ENCODE results near the gene SLC9A8.
"Not testable (repeated sequence)": the region's sequence is repeated elsewhere in the genome, so short reads cannot be mapped to it uniquely, and the experiment has no call there.

The SLC9A8 gene

GRCh38 chr20:49894073-49894470, 81.4 kb downstream of the SLC9A8 start:
- Histone ChIP-seq H3K4me3 (ENCODE audit: low read depth in 1 of 2, low read length in 2 of 2) (no peak overlapping the region), H3K27me3 (ENCODE audit: control insufficient read depth in 1 of 2, insufficient read depth in 2 of 2, low read length in 2 of 2) (no peaks in the 10 kb centered on the region), H3K9me3 (ENCODE audit: low read length) (no peaks in the 10 kb centered on the region), H3K36me3 (ENCODE audit: insufficient read depth, low read length) (no peaks in the 10 kb centered on the region), H3K4me1 (ENCODE audit: insufficient read depth, low read length) (no peaks in the 10 kb centered on the region), H3K9ac (ENCODE audit: low read length) (no peak overlapping the region), H3K27ac (ENCODE audit: low read depth, low read length) (no peak overlapping the region)

DNA sequence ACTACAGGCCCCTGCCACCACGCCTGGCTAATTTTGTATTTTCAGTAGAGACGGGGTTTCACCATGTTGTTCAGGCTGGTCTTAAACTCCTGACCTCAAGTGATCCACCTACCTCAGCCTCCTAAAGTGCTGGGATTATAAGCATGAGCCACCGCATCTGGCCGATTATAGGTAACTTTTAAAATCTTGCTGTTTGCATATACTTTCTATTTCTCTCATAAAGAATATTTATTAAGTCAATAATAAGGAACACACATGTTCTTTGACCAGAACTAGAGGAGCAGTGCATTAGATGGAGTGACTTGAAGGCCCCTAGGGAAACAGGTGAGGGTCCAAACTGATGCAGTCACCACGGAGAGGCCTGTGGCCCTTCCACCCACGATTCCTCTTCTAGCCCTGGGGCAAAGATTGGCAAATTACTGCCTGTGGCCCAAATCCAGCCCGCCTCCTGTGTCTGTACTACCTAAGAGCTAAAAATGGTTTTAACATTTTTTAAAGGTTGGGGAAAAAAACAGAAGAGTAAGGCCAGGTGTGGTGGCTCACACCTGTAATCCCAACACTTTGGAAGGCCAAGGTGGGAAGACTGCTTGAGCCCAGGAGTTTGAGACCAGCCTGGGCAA, 83.0 kb downstream of the SLC9A8 start:
- H3K27ac ChIP-seq (ENCODE audit: low read depth, low read length); H3K9ac ChIP-seq (ENCODE audit: low read length); H3K36me3 ChIP-seq (ENCODE audit: insufficient read depth, low read length); H3K4me1 ChIP-seq (ENCODE audit: insufficient read depth, low read length); H3K27me3 ChIP-seq (ENCODE audit: control insufficient read depth in 1 of 2, insufficient read depth in 2 of 2, low read length in 2 of 2); H3K9me3 ChIP-seq (ENCODE audit: low read length); H3K4me3 ChIP-seq (ENCODE audit: low read depth in 1 of 2, low read length in 2 of 2): not testable (repeated sequence)

DNA sequence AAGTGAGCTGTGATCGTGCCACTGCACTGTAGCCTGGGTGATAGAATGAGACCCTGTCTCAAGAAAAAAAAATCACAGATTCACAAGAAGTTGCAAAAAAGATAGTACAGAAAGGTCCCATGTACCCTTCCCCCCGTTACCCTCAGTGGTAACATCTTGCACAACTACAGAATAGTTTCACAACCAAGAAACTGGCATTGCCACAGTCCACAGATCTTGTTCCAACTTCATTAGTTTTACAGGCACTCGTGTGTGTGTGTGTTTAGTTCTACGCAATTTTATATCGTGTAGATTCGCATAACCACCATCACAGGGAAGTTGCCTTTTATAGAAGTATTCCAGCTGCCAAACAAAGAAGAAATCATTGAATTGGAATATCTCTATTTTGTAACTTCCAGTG, 83.6 kb downstream of the SLC9A8 start:
- no peak overlapping the region for H3K9ac ChIP-seq (ENCODE audit: low read length)
- no peaks in the 10 kb centered on the region for H3K9me3 ChIP-seq (ENCODE audit: low read length)
- no peak overlapping the region for H3K27ac ChIP-seq (ENCODE audit: low read depth, low read length)

GRCh38 chr20:49899541-49900383, 87.1 kb downstream of the SLC9A8 start:
- Histone ChIP-seq H3K4me1 (ENCODE audit: insufficient read depth, low read length) (peaks cover 8% of the 10 kb centered on the region), H3K9ac (ENCODE audit: low read length) (no peak overlapping the region), H3K36me3 (ENCODE audit: insufficient read depth, low read length) (peaks cover 12% of the 10 kb centered on the region), H3K27me3 (ENCODE audit: control insufficient read depth in 1 of 2, insufficient read depth in 2 of 2, low read length in 2 of 2) (no peaks in the 10 kb centered on the region), H3K27ac (ENCODE audit: low read depth, low read length) (no peak overlapping the region), H3K4me3 (ENCODE audit: low read depth in 1 of 2, low read length in 2 of 2) (no peak overlapping the region), H3K9me3 (ENCODE audit: low read length) (no peaks in the 10 kb centered on the region)

More for the DNA sequence above, 83.6 kb downstream of the SLC9A8 start:
- no peaks in the 10 kb centered on the region for H3K27me3 ChIP-seq (ENCODE audit: control insufficient read depth in 1 of 2, insufficient read depth in 2 of 2, low read length in 2 of 2)
- H3K4me3 ChIP-seq (ENCODE audit: low read depth in 1 of 2, low read length in 2 of 2): no peak overlapping the region
- H3K36me3 ChIP-seq (ENCODE audit: insufficient read depth, low read length): no peaks in the 10 kb centered on the region
- peaks cover 2% of the 10 kb centered on the region for H3K4me1 ChIP-seq (ENCODE audit: insufficient read depth, low read length)

- H3K27me3 ChIP-seq (ENCODE audit: control insufficient read depth in 1 of 2, insufficient read depth in 2 of 2, low read length in 2 of 2): no peaks in the 10 kb centered on the region
- H3K27ac ChIP-seq (ENCODE audit: low read depth, low read length): no peak overlapping the region
- peaks cover 8% of the 10 kb centered on the region for H3K4me1 ChIP-seq (ENCODE audit: insufficient read depth, low read length)
- no peaks in the 10 kb centered on the region for H3K9me3 ChIP-seq (ENCODE audit: low read length)
- H3K9ac ChIP-seq (ENCODE audit: low read length): no peak overlapping the region
- peaks cover 25% of the 10 kb centered on the region for H3K36me3 ChIP-seq (ENCODE audit: insufficient read depth, low read length)
- no peak overlapping the region for H3K4me3 ChIP-seq (ENCODE audit: low read depth in 1 of 2, low read length in 2 of 2)
Observed at GRCh38 chr20:49901588-49901987, 89.0 kb downstream of the SLC9A8 start.

DNA sequence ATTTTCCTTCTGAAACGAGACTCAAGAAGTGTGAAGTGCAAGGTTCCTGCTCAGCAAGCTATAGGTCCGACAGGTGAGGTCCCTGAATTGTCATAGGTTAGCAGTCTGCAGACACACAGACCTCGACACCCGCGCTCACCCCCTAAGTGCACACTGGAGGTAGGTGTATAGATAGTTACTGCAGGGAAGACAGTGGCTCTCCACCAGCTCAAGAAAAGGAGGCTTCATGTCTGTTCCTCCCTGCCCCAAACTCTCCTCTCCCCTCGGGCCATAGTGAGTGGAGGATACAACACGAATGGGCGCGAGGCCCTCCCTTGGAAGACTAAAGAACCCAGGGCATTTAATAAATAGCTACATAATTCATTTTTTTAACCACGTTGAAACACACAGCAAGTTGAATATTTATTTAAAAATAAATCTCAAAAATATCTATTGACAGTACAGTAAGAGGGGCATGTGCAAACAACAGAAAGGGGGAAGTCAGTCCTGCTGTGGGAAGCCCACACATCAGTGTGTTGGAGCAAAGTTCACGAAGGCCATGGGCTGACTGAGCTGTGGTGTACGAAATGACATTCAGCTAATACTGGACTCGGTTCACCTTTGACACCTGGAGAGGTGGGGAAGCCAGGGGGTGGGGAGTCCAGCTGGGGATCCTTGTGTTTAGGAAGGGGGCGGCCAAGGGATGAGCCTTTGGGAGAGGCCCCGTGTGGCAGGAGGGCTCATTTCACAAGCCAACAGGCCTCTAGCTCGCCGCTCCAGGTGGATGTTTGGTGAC, 92.0 kb downstream of the SLC9A8 start:
- Histone ChIP-seq H3K4me3 (ENCODE audit: low read depth in 1 of 2, low read length in 2 of 2) (no peak overlapping the region), H3K4me1 (ENCODE audit: insufficient read depth, low read length) (peaks cover 8% of the 10 kb centered on the region), H3K9ac (ENCODE audit: low read length) (no peak overlapping the region), H3K36me3 (ENCODE audit: insufficient read depth, low read length) (peaks cover 42% of the 10 kb centered on the region), H3K27me3 (ENCODE audit: control insufficient read depth in 1 of 2, insufficient read depth in 2 of 2, low read length in 2 of 2) (no peaks in the 10 kb centered on the region), H3K9me3 (ENCODE audit: low read length) (no peaks in the 10 kb centered on the region), H3K27ac (ENCODE audit: low read depth, low read length) (no peak overlapping the region)

GRCh38 chr20:49905415-49906091, 92.9 kb downstream of the SLC9A8 start:
- Histone ChIP-seq H3K4me3 (ENCODE audit: low read depth in 1 of 2, low read length in 2 of 2) (no peak overlapping the region), H3K4me1 (ENCODE audit: insufficient read depth, low read length) (peaks cover 8% of the 10 kb centered on the region), H3K27me3 (ENCODE audit: control insufficient read depth in 1 of 2, insufficient read depth in 2 of 2, low read length in 2 of 2) (no peaks in the 10 kb centered on the region), H3K9ac (ENCODE audit: low read length) (no peak overlapping the region), H3K36me3 (ENCODE audit: insufficient read depth, low read length) (peaks cover 46% of the 10 kb centered on the region), H3K9me3 (ENCODE audit: low read length) (no peaks in the 10 kb centered on the region), H3K27ac (ENCODE audit: low read depth, low read length) (no peak overlapping the region)

DNA sequence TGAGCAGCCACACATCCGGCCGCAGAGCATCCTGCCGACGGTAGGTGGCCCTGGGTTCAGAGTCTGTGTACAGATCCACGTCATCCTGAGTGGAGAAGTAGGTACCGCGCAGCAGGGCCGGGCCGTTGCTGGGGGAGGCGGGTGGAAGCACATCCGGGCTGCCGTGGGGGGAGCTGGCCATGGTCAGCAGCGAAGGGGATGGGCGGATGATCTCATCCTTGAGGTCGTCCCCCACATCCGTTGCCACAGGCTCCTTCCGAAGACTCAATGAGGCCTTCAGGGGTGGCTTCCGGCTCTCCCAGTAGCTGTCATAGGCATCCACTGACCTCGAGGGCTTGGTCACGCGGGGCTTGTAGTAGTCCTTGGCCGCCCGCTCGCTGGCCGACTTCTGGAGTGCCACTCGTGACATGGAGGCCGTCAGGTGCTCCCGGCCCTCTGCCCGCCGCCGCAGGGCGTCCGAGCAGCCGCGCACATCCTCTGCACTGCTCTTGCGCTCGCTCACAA, 93.5 kb downstream of the SLC9A8 start:
- Histone ChIP-seq H3K27me3 (ENCODE audit: control insufficient read depth in 1 of 2, insufficient read depth in 2 of 2, low read length in 2 of 2) (no peaks in the 10 kb centered on the region), H3K9me3 (ENCODE audit: low read length) (no peaks in the 10 kb centered on the region), H3K36me3 (ENCODE audit: insufficient read depth, low read length) (peaks cover 46% of the 10 kb centered on the region), H3K4me3 (ENCODE audit: low read depth in 1 of 2, low read length in 2 of 2) (no peak overlapping the region), H3K4me1 (ENCODE audit: insufficient read depth, low read length) (peaks cover 6% of the 10 kb centered on the region), H3K27ac (ENCODE audit: low read depth, low read length) (no peak overlapping the region), H3K9ac (ENCODE audit: low read length) (no peak overlapping the region)

DNA sequence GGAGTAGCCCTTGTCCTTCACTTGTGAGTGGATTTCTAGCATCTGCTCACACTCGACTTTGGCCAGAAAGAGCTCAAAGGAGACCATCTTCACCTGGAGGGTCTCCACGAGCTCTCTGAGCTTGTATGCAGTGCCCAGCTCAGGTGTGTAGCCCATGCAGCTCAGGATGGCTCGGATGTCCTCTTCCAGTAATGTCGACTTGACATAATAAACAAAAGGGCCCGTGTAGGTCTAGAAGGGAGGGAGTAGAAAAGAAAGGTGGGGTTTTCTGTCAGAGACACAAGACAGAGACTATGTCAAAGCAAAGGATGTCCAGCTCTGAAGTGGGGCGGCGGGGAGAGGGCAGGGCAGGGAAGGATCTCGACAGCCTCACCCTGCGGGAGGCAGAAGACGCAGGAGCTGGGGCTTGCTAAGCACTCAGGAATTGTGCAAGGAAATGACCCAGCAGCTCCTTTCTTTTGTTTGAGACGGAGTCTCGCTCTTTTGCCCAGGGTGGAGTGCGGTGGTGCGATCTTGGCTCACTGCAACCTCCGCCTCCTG, 94.1 kb downstream of the SLC9A8 start:
- Histone ChIP-seq H3K36me3 (ENCODE audit: insufficient read depth, low read length) (peaks cover 46% of the 10 kb centered on the region), H3K9ac (ENCODE audit: low read length) (no peak overlapping the region), H3K27ac (ENCODE audit: low read depth, low read length) (no peak overlapping the region), H3K4me3 (ENCODE audit: low read depth in 1 of 2, low read length in 2 of 2) (no peak overlapping the region), H3K9me3 (ENCODE audit: low read length) (no peaks in the 10 kb centered on the region), H3K27me3 (ENCODE audit: control insufficient read depth in 1 of 2, insufficient read depth in 2 of 2, low read length in 2 of 2) (no peaks in the 10 kb centered on the region), H3K4me1 (ENCODE audit: insufficient read depth, low read length) (peaks cover 1% of the 10 kb centered on the region)

- Histone ChIP-seq H3K9ac (ENCODE audit: low read length) (no peak overlapping the region), H3K36me3 (ENCODE audit: insufficient read depth, low read length) (peaks cover 46% of the 10 kb centered on the region)
Observed at GRCh38 chr20:49907405-49908257, 95.0 kb downstream of the SLC9A8 start.

More at GRCh38 chr20:49907405-49908257, 95.0 kb downstream of the SLC9A8 start:
- Histone ChIP-seq H3K4me3 (ENCODE audit: low read depth in 1 of 2, low read length in 2 of 2) (no peak overlapping the region), H3K4me1 (ENCODE audit: insufficient read depth, low read length) (no peaks in the 10 kb centered on the region), H3K9me3 (ENCODE audit: low read length) (no peaks in the 10 kb centered on the region), H3K27ac (ENCODE audit: low read depth, low read length) (no peak overlapping the region), H3K27me3 (ENCODE audit: control insufficient read depth in 1 of 2, insufficient read depth in 2 of 2, low read length in 2 of 2) (no peaks in the 10 kb centered on the region)
